Measurements from ENCODE around the gene ZNF90.

The ZNF90 gene

GRCh38 chr19:20165971-20166592 lies 88.3 kb downstream of the ZNF90 start:
- no peaks in the 10 kb centered on the region for H3K27me3 Mint-ChIP-seq (ENCODE audit: low read depth)
- H3K36me3 Mint-ChIP-seq (ENCODE audit: low read depth), result peaks cover 41% of the 10 kb centered on the region
- no peak for TF ChIP-seq CTCF (IDR thresholded peaks at IDR 0.05; ENCODE audit: unreplicated experiment in 3 of 3)
- no peaks in the 10 kb centered on the region for H3K4me1 Mint-ChIP-seq
- peaks cover 29% of the 10 kb centered on the region for H3K9me3 Mint-ChIP-seq
- peak overlapping the region; percentile 10 to 60 (median 51) for H3K4me3 Mint-ChIP-seq
- peak overlapping the region; percentile 70 to 95 (median 78) for H3K27ac Mint-ChIP-seq

GRCh38 chr19:20167020-20167644 lies 89.3 kb downstream of the ZNF90 start, which contains the start of gene ZNF486:
Gene ZNF486, plus strand, starts transcription at chr19:20167214. Its CDS starts 117 bp downstream, at chr19:20167331.
- TF ChIP-seq CTCF (IDR thresholded peaks at IDR 0.05; ENCODE audit: unreplicated experiment in 3 of 3), result no peak
- Mint-ChIP-seq H3K27ac (peak within 1 kb of the TSS; percentile 81 to 98 (median 93)), H3K9me3 (peaks cover 37% of the 10 kb centered on the region), H3K27me3 (ENCODE audit: low read depth) (no peaks in the 10 kb centered on the region), H3K36me3 (ENCODE audit: low read depth) (peaks cover 48% of the 10 kb centered on the region), H3K4me1 (no peaks in the 10 kb centered on the region), H3K4me3 (peak within 1 kb of the TSS; percentile 99)

- Mint-ChIP-seq H3K4me1 (no peaks in the 10 kb centered on the region), H3K4me3 (peak overlapping the region; percentile 99), H3K27me3 (ENCODE audit: low read depth) (no peaks in the 10 kb centered on the region), H3K36me3 (ENCODE audit: low read depth) (peaks cover 53% of the 10 kb centered on the region), H3K27ac (peak overlapping the region; percentile 81 to 98 (median 93)), H3K9me3 (peaks cover 34% of the 10 kb centered on the region)
- TF ChIP-seq CTCF (IDR thresholded peaks at IDR 0.05; ENCODE audit: unreplicated experiment in 3 of 3), result no peak
These were observed 89.9 kb downstream of the ZNF90 start for GRCh38 chr19:20167651-20168122.
